GM19238 (cell line): ENCODE results near the gene FAM89B.

Experiments used
- DNase-seq: peaks from one replicate; pipeline ENCODE4 v3.0.0; 2011; ENCODE audit warnings: low spot score; ENCODE audit not compliant: insufficient read length

The FAM89B gene

GRCh38 chr11:65588199-65589054, 16.1 kb downstream of the FAM89B start:
- DNase-seq: peak; percentile 100

DNA sequence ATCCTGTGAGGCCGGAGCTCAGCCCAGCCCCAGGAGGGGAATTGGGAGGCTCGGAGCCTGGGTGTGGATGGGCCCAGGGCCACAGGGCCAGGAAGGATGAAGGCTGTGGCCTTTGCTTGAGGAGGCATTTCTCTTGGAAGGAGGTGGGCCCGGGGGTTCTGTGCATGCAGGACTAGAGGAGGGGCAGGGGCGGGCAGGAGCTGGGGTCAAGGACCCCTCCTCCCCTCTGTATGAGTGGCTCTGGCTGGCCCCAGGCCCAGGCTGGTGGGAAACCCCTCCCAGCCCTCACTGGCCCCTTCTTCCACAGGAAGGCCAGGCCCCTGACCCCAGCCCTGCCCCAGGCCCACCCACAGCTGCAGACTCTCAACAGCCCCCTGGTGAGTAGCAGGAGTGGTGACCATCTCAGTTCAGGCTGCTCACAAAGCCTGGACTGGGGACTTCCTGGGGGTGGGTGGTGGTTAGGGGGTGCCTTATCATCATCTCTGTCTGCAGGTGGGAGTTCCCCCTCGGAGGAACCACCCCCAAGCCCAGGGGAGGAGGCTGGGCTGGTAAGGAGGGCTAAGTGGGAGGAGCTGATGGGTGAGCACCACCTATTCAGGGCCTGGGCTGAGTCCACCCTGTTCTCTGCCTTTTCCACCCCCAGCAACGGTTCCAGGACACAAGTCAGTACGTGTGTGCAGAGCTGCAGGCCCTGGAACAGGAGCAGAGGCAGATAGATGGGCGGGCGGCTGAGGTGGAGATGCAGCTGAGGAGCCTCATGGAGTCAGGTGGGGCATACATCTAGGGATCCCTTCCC, 17.3 kb downstream of the FAM89B start:
- peak; percentile 75 for DNase-seq

GRCh38 chr11:65590240-65590738, 18.0 kb downstream of the FAM89B start:
- DNase-seq: no peak

- no peak for DNase-seq
Observed at GRCh38 chr11:65591939-65592857, 19.9 kb downstream of the FAM89B start.

GRCh38 chr11:65592858-65593517, 20.6 kb downstream of the FAM89B start:
- DNase-seq: no peak

GRCh38 chr11:65593518-65594414, 21.4 kb downstream of the FAM89B start:
- peak; percentile 63 for DNase-seq

- no peak for DNase-seq
Observed at GRCh38 chr11:65595131-65595530, 22.8 kb downstream of the FAM89B start.

- DNase-seq: no peak
Observed at GRCh38 chr11:65595543-65596281, 23.4 kb downstream of the FAM89B start, which contains the start of gene KCNK7. TSS of gene KCNK7 (minus strand) at chr11:65595800. CDS start at chr11:65595772, 28 bp downstream.

GRCh38 chr11:65596520-65596919, 24.2 kb downstream of the FAM89B start:
- no peak for DNase-seq

- DNase-seq: no peak
Observed at GRCh38 chr11:65598258-65598699, 25.9 kb downstream of the FAM89B start.

DNA sequence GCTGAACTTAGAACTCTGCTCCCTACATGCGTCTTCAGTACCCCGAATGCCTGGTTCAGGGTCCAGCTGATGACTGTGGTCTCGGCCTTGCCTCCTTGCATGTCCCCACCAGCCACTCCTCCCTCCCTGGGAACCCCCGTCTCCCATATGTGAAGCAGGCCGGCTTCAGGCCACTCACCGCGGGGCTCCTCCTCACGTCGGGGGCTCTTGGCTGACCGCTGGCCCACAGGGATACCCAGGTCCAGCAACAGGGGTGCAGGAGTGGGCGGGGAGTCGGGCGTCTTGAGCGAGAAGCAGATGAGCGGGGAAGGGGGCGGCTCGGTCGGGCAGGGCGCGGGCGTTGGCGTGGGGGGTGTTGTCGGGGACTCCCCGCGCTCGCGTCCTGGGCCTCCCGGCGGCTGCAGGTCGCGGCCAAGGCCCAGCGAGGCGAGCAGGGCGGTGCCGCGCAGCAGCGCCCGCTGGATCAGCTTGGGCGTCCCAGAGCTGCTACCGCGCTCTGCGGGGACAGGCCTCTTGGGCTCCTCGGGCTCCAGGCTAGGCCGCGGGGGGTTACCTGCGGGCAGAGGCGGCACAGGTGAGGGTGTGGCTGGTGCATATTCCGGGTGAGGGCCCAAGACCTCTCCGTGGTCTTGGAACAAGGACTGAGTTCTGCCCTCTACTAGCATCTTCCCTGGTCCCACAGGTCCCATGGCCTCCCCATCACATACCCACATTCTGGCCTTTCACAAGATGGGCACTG, 27.0 kb downstream of the FAM89B start:
- DNase-seq: no peak

DNA sequence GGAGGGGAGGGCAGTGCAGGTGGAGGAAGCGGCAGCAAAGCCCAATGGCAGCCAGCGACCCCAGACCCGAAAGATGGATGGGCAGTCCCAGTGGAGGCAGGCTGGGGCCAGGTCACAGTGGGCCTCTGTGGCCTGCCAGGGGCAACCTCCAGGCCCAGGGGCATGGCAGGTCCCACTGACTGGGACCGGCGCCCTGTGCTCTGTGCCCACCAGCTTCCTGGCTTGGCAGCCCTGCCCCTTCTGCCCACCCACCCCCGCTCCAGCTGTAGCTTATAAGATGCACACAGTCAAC, 27.6 kb downstream of the FAM89B start:
- DNase-seq: no peak

DNA sequence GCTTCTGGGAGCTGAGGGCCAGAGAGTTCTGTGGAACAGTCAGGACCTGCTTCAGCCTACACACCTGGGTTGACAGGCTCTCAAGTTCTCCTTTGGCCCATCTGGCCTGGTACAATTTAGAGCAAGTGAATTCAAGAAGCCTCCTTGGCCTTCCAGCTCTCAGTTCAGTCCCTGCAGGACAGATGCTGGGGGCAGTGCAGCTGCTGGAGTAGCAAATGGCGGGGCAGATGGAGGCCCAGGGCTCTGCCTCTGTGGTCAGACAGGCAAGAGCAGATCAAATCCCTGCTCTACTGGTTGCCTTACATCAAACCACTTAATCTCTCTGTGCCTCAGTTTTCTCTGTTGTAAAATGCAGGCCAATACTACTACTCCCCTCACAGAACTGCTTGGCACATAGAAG, 31.9 kb downstream of the FAM89B start:
- DNase-seq: no peak

- no peak for DNase-seq
Observed at GRCh38 chr11:65606876-65607613, 34.7 kb downstream of the FAM89B start.

- DNase-seq: no peak
Observed at GRCh38 chr11:65607614-65608426, 35.5 kb downstream of the FAM89B start.

DNA sequence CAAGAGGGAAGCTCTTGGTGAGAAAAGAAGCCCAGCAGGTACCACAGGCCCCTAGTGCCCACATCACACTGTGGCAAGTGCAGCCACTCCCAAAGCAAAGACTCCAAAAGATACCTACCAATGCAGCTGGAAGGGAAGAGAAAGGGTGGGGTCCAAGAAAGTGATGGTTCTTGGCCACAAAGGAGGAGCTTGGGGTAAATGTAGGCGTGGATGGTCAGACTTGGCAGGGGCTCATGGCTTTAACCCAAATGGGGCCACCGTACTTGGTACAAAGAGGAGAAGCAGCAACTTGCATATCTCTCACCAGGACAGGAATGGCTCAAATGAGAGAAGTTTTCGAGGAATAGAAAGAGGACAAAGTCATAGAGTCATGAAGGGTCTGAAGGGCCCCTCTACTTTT, 36.9 kb downstream of the FAM89B start:
- DNase-seq: no peak

- DNase-seq: no peak
Observed at GRCh38 chr11:65609665-65610064, 37.3 kb downstream of the FAM89B start.
